Measurements from ENCODE around the gene ALG3. TPM values are rescaled to one million over a fixed set of nuclear protein-coding genes. Genes with fewer than 3 reads are reported as not detected.

Gene ALG3
- total RNA-seq, 2 experiments from 2014 or later: 45.3 to 60.2 TPM

- Histone ChIP-seq H3K36me3 (ENCODE audit: insufficient read depth, low read length) (no peaks in the 10 kb centered on the region), H3K4me3 (ENCODE audit: low read depth, low read length, poor library complexity, severe bottlenecking) (no peak overlapping the region), H3K27ac (ENCODE audit: low read depth, low read length, poor library complexity, severe bottlenecking) (no peak overlapping the region), H3K9me2 (ENCODE audit: insufficient read depth, low read length) (no peaks in the 10 kb centered on the region), H3K4me1 (ENCODE audit: insufficient read depth, low read length, poor library complexity, severe bottlenecking) (no peaks in the 10 kb centered on the region), H2AFZ (ENCODE audit: low read length) (no peak overlapping the region), H3K4me2 (ENCODE audit: low read length) (no peak overlapping the region), H4K20me1 (ENCODE audit: insufficient read depth, low read length) (no peaks in the 10 kb centered on the region), H3K79me2 (ENCODE audit: insufficient read depth, low read depth, low read length) (no peaks in the 10 kb centered on the region), H3K9me3 (ENCODE audit: low read length) (no peaks in the 10 kb centered on the region)
- BruUV-seq (replicated peaks): no TSS peak
- DNase-seq (ENCODE audit: low spot score): no peak
- TF ChIP-seq EZH2phosphoT487 (IDR thresholded peaks at IDR 0.05; ENCODE audit: borderline replicate concordance, low read depth, low read length): no peak
- no peak for TF ChIP-seq CTCF (conservative IDR thresholded peaks at IDR 0.05; ENCODE audit: low read length)
- CTCF ChIA-PET (ENCODE audit: unreplicated experiment): interaction anchor here (0.5 kb wide), 1 partner anchor 907 kb away, joined by 3 read pairs; no protein-coding TSS in a partner anchor
- intact Hi-C loops (cut with micrococcal nuclease; ENCODE audit: unreplicated experiment): no loop called here
- POLR2A ChIA-PET: interaction anchor here (0.6 to 0.7 kb wide), 3 partner anchors 19 to 131 kb away, joined by 3 to 5 read pairs (median 5); no protein-coding TSS in a partner anchor
Measured at GRCh38 chr3:184209146-184209923, 39.4 kb downstream of the ALG3 start.

DNA sequence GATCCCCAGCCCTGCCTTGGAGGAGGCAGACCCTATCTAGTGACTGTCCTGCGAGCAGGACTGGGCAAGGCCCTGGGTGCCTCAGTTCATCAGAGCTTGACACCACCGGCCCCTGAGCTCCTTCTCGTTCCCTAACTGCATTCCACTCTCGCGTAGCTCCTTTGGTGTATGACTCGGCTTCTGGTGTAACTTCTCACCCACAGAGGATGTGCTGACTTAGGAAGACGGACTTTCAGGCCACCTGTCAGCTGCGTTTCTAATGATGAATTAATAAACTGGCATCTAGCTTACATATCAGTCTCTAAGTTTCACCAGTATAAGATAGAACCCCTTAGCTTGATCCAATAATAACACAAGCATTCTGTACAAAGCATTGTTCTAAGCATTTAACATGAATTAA, 45.2 kb downstream of the ALG3 start:
- no TSS peak for BruUV-seq (replicated peaks)
- H3K4me2 ChIP-seq (ENCODE audit: low read length): no peak overlapping the region
- DNase-seq (ENCODE audit: low spot score): no peak
- H3K9me3 ChIP-seq (ENCODE audit: low read length): no peaks in the 10 kb centered on the region
- ChIA-PET CTCF (ENCODE audit: unreplicated experiment) (no interaction called here), POLR2A (interaction anchor here (0.7 kb wide), 1 partner anchor 13 kb away, joined by 3 read pairs; no protein-coding TSS in a partner anchor)
- no peak for TF ChIP-seq EZH2phosphoT487 (IDR thresholded peaks at IDR 0.05; ENCODE audit: borderline replicate concordance, low read depth, low read length)
- no peak for TF ChIP-seq CTCF (conservative IDR thresholded peaks at IDR 0.05; ENCODE audit: low read length)
- H3K79me2 ChIP-seq (ENCODE audit: insufficient read depth, low read depth, low read length): no peaks in the 10 kb centered on the region
- no peaks in the 10 kb centered on the region for H3K4me1 ChIP-seq (ENCODE audit: insufficient read depth, low read length, poor library complexity, severe bottlenecking)
- H2AFZ ChIP-seq (ENCODE audit: low read length): no peak overlapping the region
- no peaks in the 10 kb centered on the region for H3K36me3 ChIP-seq (ENCODE audit: insufficient read depth, low read length)
- intact Hi-C loops (cut with micrococcal nuclease; ENCODE audit: unreplicated experiment): no loop called here
- H3K4me3 ChIP-seq (ENCODE audit: low read depth, low read length, poor library complexity, severe bottlenecking): no peak overlapping the region
- H3K9me2 ChIP-seq (ENCODE audit: insufficient read depth, low read length): no peaks in the 10 kb centered on the region
- no peaks in the 10 kb centered on the region for H4K20me1 ChIP-seq (ENCODE audit: insufficient read depth, low read length)
- no peak overlapping the region for H3K27ac ChIP-seq (ENCODE audit: low read depth, low read length, poor library complexity, severe bottlenecking)

DNA sequence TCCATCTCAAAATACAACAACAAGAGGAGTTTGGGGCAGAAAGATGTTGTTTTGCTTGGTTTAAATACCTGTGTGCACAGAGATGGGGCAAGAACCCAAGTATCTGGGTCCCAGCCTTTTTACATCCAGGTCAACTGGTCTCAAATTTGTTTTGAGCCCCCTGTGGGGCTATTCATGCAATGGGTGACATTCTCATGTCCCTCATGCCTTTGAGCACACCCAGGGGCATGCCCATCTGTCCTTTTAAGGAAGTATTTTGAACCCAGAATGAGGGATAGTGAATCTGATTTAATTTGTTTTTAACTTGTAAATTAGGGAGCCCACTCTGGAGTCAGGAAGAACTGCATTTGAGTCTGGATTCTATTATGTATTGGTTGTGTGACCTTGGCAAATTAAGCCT, 47.9 kb downstream of the ALG3 start:
- no TSS peak for BruUV-seq (replicated peaks)

More for the DNA sequence above, 47.9 kb downstream of the ALG3 start:
- DNase-seq (ENCODE audit: low spot score): no peak
- no peaks in the 10 kb centered on the region for H3K9me2 ChIP-seq (ENCODE audit: insufficient read depth, low read length)
- CTCF ChIA-PET (ENCODE audit: unreplicated experiment): no interaction called here
- no peaks in the 10 kb centered on the region for H3K79me2 ChIP-seq (ENCODE audit: insufficient read depth, low read depth, low read length)
- no peak overlapping the region for H3K4me2 ChIP-seq (ENCODE audit: low read length)
- no peak overlapping the region for H3K27ac ChIP-seq (ENCODE audit: low read depth, low read length, poor library complexity, severe bottlenecking)
- no peak overlapping the region for H2AFZ ChIP-seq (ENCODE audit: low read length)
- POLR2A ChIA-PET: no interaction called here
- no peaks in the 10 kb centered on the region for H3K4me1 ChIP-seq (ENCODE audit: insufficient read depth, low read length, poor library complexity, severe bottlenecking)
- peaks cover 8% of the 10 kb centered on the region; the same call in 1 of the 2 replicates for H3K36me3 ChIP-seq (ENCODE audit: insufficient read depth, low read length)
- no peaks in the 10 kb centered on the region for H3K9me3 ChIP-seq (ENCODE audit: low read length)
- TF ChIP-seq CTCF (conservative IDR thresholded peaks at IDR 0.05; ENCODE audit: low read length) (no peak), EZH2phosphoT487 (IDR thresholded peaks at IDR 0.05; ENCODE audit: borderline replicate concordance, low read depth, low read length) (no peak)
- H3K4me3 ChIP-seq (ENCODE audit: low read depth, low read length, poor library complexity, severe bottlenecking): no peak overlapping the region
- intact Hi-C loops (cut with micrococcal nuclease; ENCODE audit: unreplicated experiment): no loop called here
- no peaks in the 10 kb centered on the region for H4K20me1 ChIP-seq (ENCODE audit: insufficient read depth, low read length)

Measured in OCI-LY7 (cell line).